ENCODE measurements around the gene LINGO3. TPM values are rescaled to one million over a fixed set of nuclear protein-coding genes. Genes with fewer than 3 reads are reported as not detected.

Gene LINGO3
- total and polyA plus RNA-seq, 2 experiments from 2014 or later: 0.29 to 0.45 TPM

DNA sequence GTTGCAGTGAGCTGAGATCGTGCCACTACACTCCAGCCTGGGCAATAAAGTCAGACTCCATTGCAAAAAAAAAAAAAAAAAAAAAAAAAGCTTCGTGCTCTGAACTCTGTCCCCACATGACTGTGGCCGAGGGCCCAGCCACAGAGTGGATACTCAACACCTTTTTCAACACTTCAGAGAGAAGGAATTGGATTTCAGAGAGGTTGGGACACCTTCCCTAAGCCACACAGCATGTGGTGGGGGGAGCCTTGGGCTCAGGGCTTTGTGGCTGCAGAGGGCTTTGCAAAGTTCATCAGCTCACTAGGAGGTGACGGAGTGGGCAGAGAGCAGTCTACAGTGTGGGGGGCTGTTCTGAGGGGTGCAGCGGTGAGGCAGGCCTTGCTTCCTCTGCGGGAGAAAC, 11.0 kb upstream of the LINGO3 start:
- Mint-ChIP-seq H3K27ac (no peak overlapping the region), H3K27me3 (ENCODE audit: insufficient read depth, low read depth, poor library complexity) (peaks cover 4% of the 10 kb centered on the region), H3K36me3 (ENCODE audit: low read depth) (peaks cover 3% of the 10 kb centered on the region; the same call in 2 of the 3 replicates), H3K9me3 (peaks cover 6% of the 10 kb centered on the region; the same call in 1 of the 3 replicates), H3K4me3 (no peak overlapping the region), H3K4me1 (no peaks in the 10 kb centered on the region; the same call in 2 of the 3 replicates)
- no peak for DNase-seq (ENCODE audit: low spot score)
- H3K4me3 ChIP-seq: no peak overlapping the region
- H3K79me2 ChIP-seq (replicated peaks; ENCODE audit: insufficient read depth): no peaks in the 10 kb centered on the region
- H3F3A ChIP-seq (replicated peaks; ENCODE audit: low read depth): no peaks in the 10 kb centered on the region
- TF ChIP-seq NANOG (IDR thresholded peaks at IDR 0.05; ENCODE audit: borderline replicate concordance) (no peak), EZH2phosphoT487 (IDR thresholded peaks at IDR 0.05; ENCODE audit: unreplicated experiment) (no peak), ZNF331 (CRISPR knock-in tag; IDR thresholded peaks at IDR 0.05; ENCODE audit: low read depth) (no peak), EZH2 (IDR thresholded peaks at IDR 0.05; ENCODE audit: low read depth, unreplicated experiment) (no peak)
- TF ChIP-seq, protein P1, sequence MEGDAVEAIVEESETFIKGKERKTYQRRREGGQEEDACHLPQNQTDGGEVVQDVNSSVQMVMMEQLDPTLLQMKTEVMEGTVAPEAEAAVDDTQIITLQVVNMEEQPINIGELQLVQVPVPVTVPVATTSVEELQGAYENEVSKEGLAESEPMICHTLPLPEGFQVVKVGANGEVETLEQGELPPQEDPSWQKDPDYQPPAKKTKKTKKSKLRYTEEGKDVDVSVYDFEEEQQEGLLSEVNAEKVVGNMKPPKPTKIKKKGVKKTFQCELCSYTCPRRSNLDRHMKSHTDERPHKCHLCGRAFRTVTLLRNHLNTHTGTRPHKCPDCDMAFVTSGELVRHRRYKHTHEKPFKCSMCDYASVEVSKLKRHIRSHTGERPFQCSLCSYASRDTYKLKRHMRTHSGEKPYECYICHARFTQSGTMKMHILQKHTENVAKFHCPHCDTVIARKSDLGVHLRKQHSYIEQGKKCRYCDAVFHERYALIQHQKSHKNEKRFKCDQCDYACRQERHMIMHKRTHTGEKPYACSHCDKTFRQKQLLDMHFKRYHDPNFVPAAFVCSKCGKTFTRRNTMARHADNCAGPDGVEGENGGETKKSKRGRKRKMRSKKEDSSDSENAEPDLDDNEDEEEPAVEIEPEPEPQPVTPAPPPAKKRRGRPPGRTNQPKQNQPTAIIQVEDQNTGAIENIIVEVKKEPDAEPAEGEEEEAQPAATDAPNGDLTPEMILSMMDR (conservative IDR thresholded peaks at IDR 0.05; ENCODE audit: low read depth in 2 of 2): no peak
- no peak for ATAC-seq
- no peak overlapping the region for H3K27ac ChIP-seq (ENCODE audit: low read depth)
- H4K20me1 ChIP-seq (replicated peaks; ENCODE audit: insufficient read depth): no peaks in the 10 kb centered on the region; the same call in 1 of the 2 replicates
- no peaks in the 10 kb centered on the region for H3K27me3 ChIP-seq (ENCODE audit: insufficient read depth)
- no peaks in the 10 kb centered on the region for H3K36me3 ChIP-seq (ENCODE audit: insufficient read depth)
- H3K4me2 ChIP-seq: no peak overlapping the region
- H3K4me1 ChIP-seq (ENCODE audit: insufficient read depth): no peaks in the 10 kb centered on the region
- no peak overlapping the region for H2AFZ ChIP-seq
- H3K9me2 ChIP-seq (ENCODE audit: insufficient read depth): no peaks in the 10 kb centered on the region

DNA sequence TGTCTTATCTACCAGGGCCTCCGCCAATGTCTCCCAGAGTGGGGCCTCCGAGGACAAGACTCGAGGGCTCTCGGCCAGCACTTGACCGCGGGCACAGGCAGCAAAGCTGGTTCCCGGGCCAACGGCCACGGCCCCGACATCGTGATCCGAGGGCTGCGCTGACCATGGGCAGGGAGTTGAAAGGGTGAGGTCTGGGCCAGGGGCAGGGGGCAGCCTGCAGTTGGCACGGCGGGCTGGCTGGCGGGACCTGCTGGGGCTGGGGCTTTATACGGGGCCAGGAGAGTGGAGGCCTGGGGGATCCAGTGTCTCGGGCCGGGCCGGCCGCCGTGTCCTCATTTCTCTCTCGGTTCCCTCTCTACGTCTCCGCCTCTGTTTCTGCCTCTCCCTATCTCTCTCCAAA, 9.8 kb upstream of the LINGO3 start:
- Histone ChIP-seq H4K20me1 (replicated peaks; ENCODE audit: insufficient read depth) (no peaks in the 10 kb centered on the region; the same call in 1 of the 2 replicates), H2AFZ (no peak overlapping the region), H3K27me3 (ENCODE audit: insufficient read depth) (no peaks in the 10 kb centered on the region), H3K9me2 (ENCODE audit: insufficient read depth) (no peaks in the 10 kb centered on the region), H3K4me3 (no peak overlapping the region), H3K36me3 (ENCODE audit: insufficient read depth) (no peaks in the 10 kb centered on the region), H3K4me1 (ENCODE audit: insufficient read depth) (no peaks in the 10 kb centered on the region), H3F3A (replicated peaks; ENCODE audit: low read depth) (no peaks in the 10 kb centered on the region), H3K27ac (ENCODE audit: low read depth) (no peak overlapping the region), H3K4me2 (no peak overlapping the region), H3K79me2 (replicated peaks; ENCODE audit: insufficient read depth) (no peaks in the 10 kb centered on the region)
- Mint-ChIP-seq H3K27me3 (ENCODE audit: insufficient read depth, low read depth, poor library complexity) (peaks cover 4% of the 10 kb centered on the region), H3K4me3 (no peak overlapping the region), H3K27ac (no peak overlapping the region), H3K4me1 (no peaks in the 10 kb centered on the region; the same call in 2 of the 3 replicates), H3K36me3 (ENCODE audit: low read depth) (no peaks in the 10 kb centered on the region; the same call in 2 of the 3 replicates), H3K9me3 (peaks cover 6% of the 10 kb centered on the region; the same call in 1 of the 3 replicates)
- TF ChIP-seq STAT1 (IDR thresholded peaks at IDR 0.05; ENCODE audit: unreplicated experiment) (no peak), EZH2 (IDR thresholded peaks at IDR 0.05; ENCODE audit: low read depth, unreplicated experiment) (no peak), CREB1 (CRISPR knock-in tag; IDR thresholded peaks at IDR 0.05; ENCODE audit: low read depth) (no peak), EZH2phosphoT487 (IDR thresholded peaks at IDR 0.05; ENCODE audit: unreplicated experiment) (no peak), ZNF331 (CRISPR knock-in tag; IDR thresholded peaks at IDR 0.05; ENCODE audit: low read depth) (no peak), NANOG (IDR thresholded peaks at IDR 0.05; ENCODE audit: borderline replicate concordance) (no peak), POLR2AphosphoS5 (IDR thresholded peaks at IDR 0.05; ENCODE audit: low read depth) (no peak), JUNB (IDR thresholded peaks at IDR 0.05; ENCODE audit: unreplicated experiment) (no peak), ZNF114 (CRISPR knock-in tag; IDR thresholded peaks at IDR 0.05) (no peak)
- TF ChIP-seq, protein P2, sequence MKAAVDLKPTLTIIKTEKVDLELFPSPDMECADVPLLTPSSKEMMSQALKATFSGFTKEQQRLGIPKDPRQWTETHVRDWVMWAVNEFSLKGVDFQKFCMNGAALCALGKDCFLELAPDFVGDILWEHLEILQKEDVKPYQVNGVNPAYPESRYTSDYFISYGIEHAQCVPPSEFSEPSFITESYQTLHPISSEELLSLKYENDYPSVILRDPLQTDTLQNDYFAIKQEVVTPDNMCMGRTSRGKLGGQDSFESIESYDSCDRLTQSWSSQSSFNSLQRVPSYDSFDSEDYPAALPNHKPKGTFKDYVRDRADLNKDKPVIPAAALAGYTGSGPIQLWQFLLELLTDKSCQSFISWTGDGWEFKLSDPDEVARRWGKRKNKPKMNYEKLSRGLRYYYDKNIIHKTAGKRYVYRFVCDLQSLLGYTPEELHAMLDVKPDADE (IDR thresholded peaks at IDR 0.05): no peak
- TF ChIP-seq, protein P3, sequence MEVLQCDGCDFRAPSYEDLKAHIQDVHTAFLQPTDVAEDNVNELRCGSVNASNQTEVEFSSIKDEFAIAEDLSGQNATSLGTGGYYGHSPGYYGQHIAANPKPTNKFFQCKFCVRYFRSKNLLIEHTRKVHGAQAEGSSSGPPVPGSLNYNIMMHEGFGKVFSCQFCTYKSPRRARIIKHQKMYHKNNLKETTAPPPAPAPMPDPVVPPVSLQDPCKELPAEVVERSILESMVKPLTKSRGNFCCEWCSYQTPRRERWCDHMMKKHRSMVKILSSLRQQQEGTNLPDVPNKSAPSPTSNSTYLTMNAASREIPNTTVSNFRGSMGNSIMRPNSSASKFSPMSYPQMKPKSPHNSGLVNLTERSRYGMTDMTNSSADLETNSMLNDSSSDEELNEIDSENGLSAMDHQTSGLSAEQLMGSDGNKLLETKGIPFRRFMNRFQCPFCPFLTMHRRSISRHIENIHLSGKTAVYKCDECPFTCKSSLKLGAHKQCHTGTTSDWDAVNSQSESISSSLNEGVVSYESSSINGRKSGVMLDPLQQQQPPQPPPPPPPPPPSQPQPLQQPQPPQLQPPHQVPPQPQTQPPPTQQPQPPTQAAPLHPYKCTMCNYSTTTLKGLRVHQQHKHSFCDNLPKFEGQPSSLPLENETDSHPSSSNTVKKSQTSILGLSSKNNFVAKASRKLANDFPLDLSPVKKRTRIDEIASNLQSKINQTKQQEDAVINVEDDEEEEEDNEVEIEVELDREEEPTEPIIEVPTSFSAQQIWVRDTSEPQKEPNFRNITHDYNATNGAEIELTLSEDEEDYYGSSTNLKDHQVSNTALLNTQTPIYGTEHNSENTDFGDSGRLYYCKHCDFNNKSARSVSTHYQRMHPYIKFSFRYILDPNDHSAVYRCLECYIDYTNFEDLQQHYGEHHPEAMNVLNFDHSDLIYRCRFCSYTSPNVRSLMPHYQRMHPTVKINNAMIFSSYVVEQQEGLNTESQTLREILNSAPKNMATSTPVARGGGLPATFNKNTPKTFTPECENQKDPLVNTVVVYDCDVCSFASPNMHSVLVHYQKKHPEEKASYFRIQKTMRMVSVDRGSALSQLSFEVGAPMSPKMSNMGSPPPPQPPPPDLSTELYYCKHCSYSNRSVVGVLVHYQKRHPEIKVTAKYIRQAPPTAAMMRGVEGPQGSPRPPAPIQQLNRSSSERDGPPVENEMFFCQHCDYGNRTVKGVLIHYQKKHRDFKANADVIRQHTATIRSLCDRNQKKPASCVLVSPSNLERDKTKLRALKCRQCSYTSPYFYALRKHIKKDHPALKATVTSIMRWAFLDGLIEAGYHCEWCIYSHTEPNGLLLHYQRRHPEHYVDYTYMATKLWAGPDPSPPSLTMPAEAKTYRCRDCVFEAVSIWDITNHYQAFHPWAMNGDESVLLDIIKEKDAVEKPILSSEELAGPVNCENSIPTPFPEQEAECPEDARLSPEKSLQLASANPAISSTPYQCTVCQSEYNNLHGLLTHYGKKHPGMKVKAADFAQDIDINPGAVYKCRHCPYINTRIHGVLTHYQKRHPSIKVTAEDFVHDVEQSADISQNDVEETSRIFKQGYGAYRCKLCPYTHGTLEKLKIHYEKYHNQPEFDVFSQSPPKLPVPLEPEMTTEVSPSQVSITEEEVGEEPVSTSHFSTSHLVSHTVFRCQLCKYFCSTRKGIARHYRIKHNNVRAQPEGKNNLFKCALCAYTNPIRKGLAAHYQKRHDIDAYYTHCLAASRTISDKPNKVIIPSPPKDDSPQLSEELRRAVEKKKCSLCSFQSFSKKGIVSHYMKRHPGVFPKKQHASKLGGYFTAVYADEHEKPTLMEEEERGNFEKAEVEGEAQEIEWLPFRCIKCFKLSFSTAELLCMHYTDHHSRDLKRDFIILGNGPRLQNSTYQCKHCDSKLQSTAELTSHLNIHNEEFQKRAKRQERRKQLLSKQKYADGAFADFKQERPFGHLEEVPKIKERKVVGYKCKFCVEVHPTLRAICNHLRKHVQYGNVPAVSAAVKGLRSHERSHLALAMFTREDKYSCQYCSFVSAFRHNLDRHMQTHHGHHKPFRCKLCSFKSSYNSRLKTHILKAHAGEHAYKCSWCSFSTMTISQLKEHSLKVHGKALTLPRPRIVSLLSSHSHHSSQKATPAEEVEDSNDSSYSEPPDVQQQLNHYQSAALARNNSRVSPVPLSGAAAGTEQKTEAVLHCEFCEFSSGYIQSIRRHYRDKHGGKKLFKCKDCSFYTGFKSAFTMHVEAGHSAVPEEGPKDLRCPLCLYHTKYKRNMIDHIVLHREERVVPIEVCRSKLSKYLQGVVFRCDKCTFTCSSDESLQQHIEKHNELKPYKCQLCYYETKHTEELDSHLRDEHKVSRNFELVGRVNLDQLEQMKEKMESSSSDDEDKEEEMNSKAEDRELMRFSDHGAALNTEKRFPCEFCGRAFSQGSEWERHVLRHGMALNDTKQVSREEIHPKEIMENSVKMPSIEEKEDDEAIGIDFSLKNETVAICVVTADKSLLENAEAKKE (CRISPR knock-in tag; IDR thresholded peaks at IDR 0.05): no peak
- DNase-seq (ENCODE audit: low spot score) (no peak), ATAC-seq (no peak)

Measured in GM23338 (cell line).